Hematopoietic multipotent progenitor cell treated with erythropoietin and hydrocortisone succinate and interleukin-3 and kit ligand, for 17 days (in vitro differentiated cells): ENCODE data around the gene TESK2.
"Not testable (repeated sequence)": the region's sequence is repeated elsewhere in the genome, so short reads cannot be mapped to it uniquely, and the experiment has no call there.

Source experiments
- DNase-seq: peaks from one replicate; pipeline ENCODE4 v3.0.0-alpha.2; 2015; ENCODE audit warnings: low spot score

The TESK2 gene

GRCh38 chr1:45473302-45473701 lies 17.7 kb downstream of the TESK2 start:
- DNase-seq, result no peak

- DNase-seq, result no peak
Measured at GRCh38 chr1:45470306-45470798, 20.6 kb downstream of the TESK2 start.

GRCh38 chr1:45467353-45467752 lies 23.6 kb downstream of the TESK2 start:
- not testable (repeated sequence) for DNase-seq

GRCh38 chr1:45465277-45465676 lies 25.7 kb downstream of the TESK2 start:
- DNase-seq, result no peak

GRCh38 chr1:45458894-45459293 lies 32.1 kb downstream of the TESK2 start:
- no peak for DNase-seq

GRCh38 chr1:45456531-45456930 lies 34.4 kb downstream of the TESK2 start:
- DNase-seq, result no peak

- DNase-seq, result no peak
Measured at GRCh38 chr1:45455162-45455561, 35.8 kb downstream of the TESK2 start.

- no peak for DNase-seq
Measured at GRCh38 chr1:45454464-45454863, 36.5 kb downstream of the TESK2 start.

GRCh38 chr1:45452503-45452902 lies 38.5 kb downstream of the TESK2 start:
- DNase-seq, result no peak

GRCh38 chr1:45448357-45448756 lies 42.6 kb downstream of the TESK2 start:
- DNase-seq, result no peak

GRCh38 chr1:45446950-45447672 lies 43.9 kb downstream of the TESK2 start:
- DNase-seq, result no peak

GRCh38 chr1:45446530-45446929 lies 44.4 kb downstream of the TESK2 start:
- DNase-seq, result no peak

- DNase-seq, result no peak
Measured at GRCh38 chr1:45444609-45445131, 46.3 kb downstream of the TESK2 start.

- DNase-seq, result peak; percentile 55
Measured at GRCh38 chr1:45443580-45444446, 47.1 kb downstream of the TESK2 start.

GRCh38 chr1:45442272-45442671 lies 48.7 kb downstream of the TESK2 start:
- DNase-seq, result no peak

- no peak for DNase-seq
Measured at GRCh38 chr1:45437323-45437722, 53.6 kb downstream of the TESK2 start.

- no peak for DNase-seq
Measured at GRCh38 chr1:45430490-45430889, 60.5 kb downstream of the TESK2 start.

GRCh38 chr1:45429561-45430159 lies 61.3 kb downstream of the TESK2 start:
- no peak for DNase-seq

- no peak for DNase-seq
Measured at GRCh38 chr1:45423906-45424678, 66.9 kb downstream of the TESK2 start.

- DNase-seq, result no peak
Measured at GRCh38 chr1:45421935-45422334, 69.0 kb downstream of the TESK2 start.

- no peak for DNase-seq
Measured at GRCh38 chr1:45414746-45415145, 76.2 kb downstream of the TESK2 start.

GRCh38 chr1:45412899-45413298 lies 78.1 kb downstream of the TESK2 start:
- DNase-seq, result no peak
